Activated T-helper 17 cell treated with anti-CD3 and anti-CD28 coated beads, Interleukin-2, amount 50 U/mL, for 72 hours (primary cell): ENCODE measurements around the gene PRKAR2A. TPM values are rescaled to one million over a fixed set of nuclear protein-coding genes. Genes with fewer than 3 reads are reported as not detected.
"Not testable (repeated sequence)": the region's sequence is repeated elsewhere in the genome, so short reads cannot be mapped to it uniquely, and the experiment has no call there.

Experiments used
- ATAC-seq: fragments of 150-1000 bp; cut with Tn5 transposase; replicated peaks from 2 replicates; pipeline ENCODE4 v1.10.0; 2021; ENCODE audit warnings: mild to moderate bottlenecking, moderate library complexity
- H3K27ac Mint-ChIP-seq: one replicate; pipeline ENCODE4 v1.8.0; 2022; ENCODE audit warnings: mixed read lengths
- H3K27me3 Mint-ChIP-seq: one replicate; pipeline ENCODE4 v1.8.0; 2022; ENCODE audit warnings: mixed read lengths
- H3K36me3 Mint-ChIP-seq: one replicate; pipeline ENCODE4 v1.8.0; 2022; ENCODE audit warnings: low read depth, mild to moderate bottlenecking, mixed read lengths
- H3K4me1 Mint-ChIP-seq: one replicate; pipeline ENCODE4 v1.8.0; 2022; ENCODE audit warnings: mixed read lengths
- H3K4me3 Mint-ChIP-seq: one replicate; pipeline ENCODE4 v1.8.0; 2022; ENCODE audit warnings: mild to moderate bottlenecking, mixed read lengths
- H3K9me3 Mint-ChIP-seq: one replicate; pipeline ENCODE4 v1.8.0; 2022; ENCODE audit warnings: mixed read lengths
- total RNA-seq, 2 donors: library from RNA; stranded (reverse); gene quantifications; one replicate each; pipeline ENCODE4 v1.2.3, GENCODE V29; 2022

PRKAR2A gene
- total RNA-seq, 2 donors from 2014 or later, result 23.1 to 44.5 TPM

DNA sequence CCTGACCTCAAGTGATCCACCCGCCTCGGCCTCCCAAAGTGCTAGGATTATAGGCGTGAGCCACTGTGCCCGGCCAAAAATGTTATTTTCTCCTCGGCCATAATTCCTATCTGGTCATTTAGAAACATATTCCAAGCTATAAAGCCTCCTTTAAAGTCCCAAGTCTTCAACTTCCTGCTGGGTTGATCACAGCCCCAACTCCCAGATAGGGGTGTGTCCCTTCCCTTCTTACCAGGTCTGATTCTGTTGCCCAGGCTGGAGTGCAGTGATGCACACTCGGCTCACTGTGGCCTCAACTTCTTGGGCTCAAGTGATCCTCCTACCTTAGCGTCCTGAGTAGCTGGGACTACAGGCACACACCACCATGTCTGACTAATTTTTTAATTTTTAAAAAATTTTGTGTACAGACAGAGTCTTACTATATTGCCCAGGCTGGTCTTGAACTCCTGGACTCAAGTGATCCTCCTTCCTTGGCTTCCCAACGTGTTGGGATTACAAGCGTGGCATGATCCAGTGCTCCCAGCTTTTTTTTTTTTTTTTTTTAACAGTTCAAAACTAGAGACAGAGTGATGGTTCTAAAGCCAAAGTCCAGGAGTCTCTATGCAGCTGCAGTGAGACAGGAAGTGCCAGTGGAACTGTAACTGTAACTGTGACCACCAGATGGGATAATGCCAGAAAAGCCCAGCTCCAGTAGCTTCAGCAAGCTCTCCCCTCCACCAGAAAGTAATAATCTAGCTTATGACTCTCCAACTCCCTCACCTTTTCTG, 8.2 kb upstream of the PRKAR2A start:
- ATAC-seq, result no peak
- Mint-ChIP-seq H3K4me1 (no peaks in the 10 kb centered on the region), H3K36me3 (peaks cover 25% of the 10 kb centered on the region), H3K27me3 (no peaks in the 10 kb centered on the region), H3K27ac (peak overlapping the region; percentile 61), H3K9me3 (no peaks in the 10 kb centered on the region), H3K4me3 (no peak overlapping the region)

DNA sequence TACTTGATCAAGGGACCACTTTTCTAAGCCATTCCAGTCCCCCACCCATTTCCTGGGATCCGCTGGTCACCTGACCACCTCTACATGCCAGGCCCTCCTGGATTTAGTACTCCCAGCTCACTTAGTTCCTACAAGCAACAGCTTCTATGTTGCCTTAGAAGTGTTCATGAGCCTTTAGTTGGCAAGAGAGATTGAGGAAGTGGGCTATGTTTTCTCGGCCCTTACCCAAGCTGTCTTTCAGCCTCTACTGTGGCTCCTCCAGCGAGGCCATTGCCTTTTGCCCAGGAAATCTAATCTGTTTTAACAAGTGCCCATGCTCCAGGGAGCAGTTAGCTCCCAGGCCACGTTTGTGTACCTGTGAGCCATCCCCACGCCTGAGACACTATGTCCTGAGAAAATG, 4.5 kb upstream of the PRKAR2A start:
- H3K9me3 Mint-ChIP-seq, result no peaks in the 10 kb centered on the region
- H3K27me3 Mint-ChIP-seq, result no peaks in the 10 kb centered on the region
- H3K4me1 Mint-ChIP-seq, result peaks cover 5% of the 10 kb centered on the region
- peaks cover 6% of the 10 kb centered on the region for H3K36me3 Mint-ChIP-seq
- H3K4me3 Mint-ChIP-seq, result no peak overlapping the region
- H3K27ac Mint-ChIP-seq, result no peak overlapping the region
- ATAC-seq, result no peak

DNA sequence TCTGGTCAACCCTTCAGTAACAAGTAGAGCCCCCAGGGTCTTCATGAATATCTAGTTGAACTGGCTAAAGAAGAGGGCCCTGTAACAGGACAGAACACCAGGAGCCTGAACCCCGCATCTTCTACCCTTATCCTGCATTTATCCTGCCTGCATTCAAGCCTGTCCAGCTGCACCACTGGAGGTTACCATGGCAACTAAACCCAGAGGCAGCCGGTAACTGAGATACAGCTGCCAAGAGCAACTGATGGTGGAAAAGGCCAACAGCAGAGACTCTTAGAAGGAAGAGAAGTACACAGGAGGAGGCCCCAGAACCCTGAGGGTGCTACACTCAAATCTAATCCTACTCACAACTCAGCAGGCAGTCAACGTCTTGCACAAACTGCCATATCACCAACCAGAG, 3.7 kb upstream of the PRKAR2A start:
- no peak for ATAC-seq
- Mint-ChIP-seq H3K27me3 (no peaks in the 10 kb centered on the region), H3K9me3 (no peaks in the 10 kb centered on the region), H3K27ac (no peak overlapping the region), H3K36me3 (no peaks in the 10 kb centered on the region), H3K4me3 (no peak overlapping the region), H3K4me1 (peaks cover 5% of the 10 kb centered on the region)

DNA sequence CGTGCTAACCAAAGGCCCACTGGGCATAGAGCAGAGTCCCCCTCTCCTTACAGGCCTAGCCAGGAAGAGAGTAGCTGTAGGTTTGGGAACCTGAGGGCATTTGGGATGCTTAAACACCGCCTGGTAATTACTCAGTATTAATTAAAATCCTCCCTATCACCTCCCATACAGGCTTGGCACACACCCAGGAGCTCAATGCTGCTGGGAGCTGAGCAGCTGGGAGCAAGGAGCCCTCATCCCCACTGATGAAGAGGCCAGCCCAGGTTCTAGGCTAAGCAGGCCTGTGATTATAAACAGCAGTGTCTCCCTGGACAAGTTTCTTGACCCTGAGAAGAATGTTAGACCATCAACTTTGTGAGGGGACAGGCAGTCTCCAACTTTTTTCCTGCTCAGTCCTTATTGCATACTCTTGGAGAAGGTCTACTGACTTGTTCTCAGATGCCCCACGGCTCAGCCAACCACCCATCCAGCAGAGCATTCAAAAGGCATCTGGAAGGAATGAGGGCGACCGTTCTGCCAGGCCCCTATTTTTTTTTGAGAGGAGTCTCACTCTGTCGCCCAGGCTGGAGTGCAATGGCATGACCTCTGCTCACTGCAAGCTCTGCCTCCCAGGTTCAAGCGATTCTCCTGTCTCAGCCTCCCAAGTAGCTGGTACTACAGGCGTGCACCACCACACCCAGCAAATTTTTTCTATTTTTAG, 1.3 kb upstream of the PRKAR2A start:
- Mint-ChIP-seq H3K36me3 (peaks cover 6% of the 10 kb centered on the region), H3K27me3 (no peaks in the 10 kb centered on the region), H3K4me3 (peak overlapping the region; percentile 97), H3K9me3 (no peaks in the 10 kb centered on the region), H3K27ac (peak overlapping the region; percentile 99), H3K4me1 (peaks cover 11% of the 10 kb centered on the region)
- ATAC-seq, result no peak

DNA sequence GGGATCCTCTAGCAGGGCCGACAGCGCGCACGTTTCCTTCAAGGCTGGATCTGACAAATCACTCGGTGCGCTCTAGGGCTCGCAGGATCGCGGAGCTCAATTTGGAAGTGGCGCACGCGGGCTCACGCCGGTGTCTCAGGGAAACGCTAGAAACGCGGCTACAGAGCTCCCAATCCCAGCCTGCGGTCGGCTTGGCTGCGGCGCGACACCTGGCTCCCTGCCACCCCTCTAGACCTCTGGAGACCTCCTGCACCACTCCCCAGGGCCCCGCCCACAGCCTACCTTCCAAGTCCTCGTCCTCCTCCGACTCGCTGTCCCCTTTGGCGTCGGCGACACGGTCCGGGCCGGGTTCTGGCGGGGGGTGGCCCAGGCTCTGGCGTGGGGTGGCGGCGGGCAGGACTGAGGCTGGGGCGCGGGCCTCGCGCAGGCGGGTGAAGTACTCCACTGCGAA, 596 bp downstream of the PRKAR2A start:
- H3K36me3 Mint-ChIP-seq, result peaks cover 6% of the 10 kb centered on the region
- H3K4me1 Mint-ChIP-seq, result peaks cover 11% of the 10 kb centered on the region
- H3K9me3 Mint-ChIP-seq, result no peaks in the 10 kb centered on the region
- H3K27me3 Mint-ChIP-seq, result no peaks in the 10 kb centered on the region
- peak; percentile 57 for ATAC-seq
- peak overlapping the region; percentile 97 for H3K4me3 Mint-ChIP-seq
- peak overlapping the region; percentile 76 for H3K27ac Mint-ChIP-seq

DNA sequence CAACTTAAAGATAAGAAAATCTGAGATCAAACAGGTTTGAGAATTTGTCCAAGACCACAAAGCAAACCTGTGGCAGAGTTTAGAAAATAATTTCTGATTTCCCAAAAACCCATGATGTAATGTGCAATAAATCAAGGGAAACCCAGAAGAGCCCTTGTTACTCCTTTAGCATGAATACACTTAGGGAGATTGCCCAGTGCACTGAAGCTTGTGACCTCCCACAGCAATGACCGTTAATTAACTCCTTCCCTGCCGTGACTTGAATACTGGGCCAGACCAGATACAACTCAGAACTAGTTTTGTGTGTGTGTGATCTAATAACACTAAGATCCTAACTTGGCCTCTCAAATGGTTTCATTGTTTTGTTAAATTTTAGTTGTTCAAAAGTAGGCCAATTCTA, 2.5 kb downstream of the PRKAR2A start:
- H3K4me1 Mint-ChIP-seq, result peaks cover 11% of the 10 kb centered on the region
- H3K36me3 Mint-ChIP-seq, result peaks cover 6% of the 10 kb centered on the region
- no peak overlapping the region for H3K27ac Mint-ChIP-seq
- no peaks in the 10 kb centered on the region for H3K27me3 Mint-ChIP-seq
- H3K9me3 Mint-ChIP-seq, result no peaks in the 10 kb centered on the region
- H3K4me3 Mint-ChIP-seq, result peak overlapping the region; percentile 97
- ATAC-seq, result no peak

DNA sequence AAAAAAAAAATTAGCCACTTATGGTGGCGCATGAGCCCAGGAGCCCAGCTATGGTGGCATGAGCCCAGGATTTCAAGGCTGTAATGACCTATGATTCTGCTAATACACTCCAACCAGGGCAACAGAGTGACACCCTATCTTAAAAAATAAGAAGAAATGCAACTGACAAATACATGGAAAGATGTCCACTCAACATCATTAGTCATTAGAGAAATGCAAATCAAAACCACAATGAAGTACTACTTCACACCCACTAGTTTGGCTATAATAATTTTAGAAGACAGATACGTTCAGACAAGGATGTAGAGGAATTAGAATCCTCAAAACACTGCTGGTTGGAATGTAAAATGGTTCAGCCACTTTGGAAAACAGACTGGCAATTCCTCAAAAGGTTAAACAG, 10.5 kb downstream of the PRKAR2A start:
- H3K27ac Mint-ChIP-seq, result no peak overlapping the region

DNA sequence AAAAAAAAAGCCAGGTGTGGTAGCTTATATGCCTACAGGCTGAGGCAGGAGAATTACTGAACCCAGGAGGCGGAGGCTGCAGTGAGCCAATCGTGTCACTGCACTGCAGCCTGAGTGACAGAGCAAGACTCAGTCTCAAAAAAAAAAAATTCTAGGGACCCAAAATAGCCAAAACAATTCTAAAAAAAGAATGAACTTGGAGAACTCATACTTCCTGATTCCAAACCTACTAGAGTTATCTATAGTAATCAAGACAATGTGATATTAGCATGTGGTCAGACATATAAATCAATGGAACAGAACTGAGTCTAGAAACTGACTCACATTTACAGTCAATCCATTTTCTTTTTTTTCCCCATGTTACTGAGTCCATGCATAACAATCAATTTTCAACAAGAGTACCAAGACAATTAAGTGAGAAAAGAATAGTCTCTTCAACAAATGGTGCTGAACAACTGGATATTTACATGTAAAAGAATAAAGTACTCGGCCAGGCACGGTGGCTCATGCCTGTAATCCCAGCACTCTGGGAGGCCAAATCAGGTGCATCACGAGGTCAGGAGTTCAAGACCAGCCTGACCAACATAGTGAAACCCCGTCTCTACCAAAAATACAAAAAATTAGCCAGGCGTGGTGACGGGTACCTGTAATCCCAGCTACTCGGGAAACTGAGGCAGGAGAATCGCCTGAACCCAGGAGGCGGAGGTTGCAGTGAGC, 11.9 kb downstream of the PRKAR2A start:
- H3K4me3 Mint-ChIP-seq, result no peak overlapping the region
- H3K27ac Mint-ChIP-seq, result no peak overlapping the region
- ATAC-seq, result no peak
- H3K27me3 Mint-ChIP-seq, result no peaks in the 10 kb centered on the region
- H3K9me3 Mint-ChIP-seq, result no peaks in the 10 kb centered on the region
- peaks cover 23% of the 10 kb centered on the region for H3K36me3 Mint-ChIP-seq
- H3K4me1 Mint-ChIP-seq, result peaks cover 13% of the 10 kb centered on the region

More for the DNA sequence above, 10.5 kb downstream of the PRKAR2A start:
- Mint-ChIP-seq H3K4me1 (peaks cover 13% of the 10 kb centered on the region), H3K4me3 (no peak overlapping the region), H3K36me3 (peaks cover 23% of the 10 kb centered on the region), H3K27me3 (no peaks in the 10 kb centered on the region), H3K9me3 (no peaks in the 10 kb centered on the region)
- peak; percentile 72 for ATAC-seq

DNA sequence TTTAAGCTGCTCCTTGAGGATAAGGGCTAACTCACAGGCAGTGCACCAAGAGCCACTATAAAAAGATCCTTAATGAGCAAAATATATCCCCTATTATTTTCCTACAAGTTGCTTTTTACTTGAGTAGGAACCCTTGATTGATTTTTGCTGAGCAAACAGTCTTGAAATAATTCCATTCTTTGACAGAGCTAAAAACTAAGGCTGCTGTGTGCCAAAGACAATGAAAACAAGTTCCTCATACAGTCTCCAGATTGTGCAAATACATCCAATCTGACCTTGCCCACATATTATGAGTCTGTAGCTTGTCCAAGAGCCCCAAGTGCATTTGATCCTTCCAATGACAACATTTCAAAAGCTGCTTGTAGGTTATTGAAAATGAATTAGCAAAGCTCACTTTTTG, 15.0 kb downstream of the PRKAR2A start:
- no peaks in the 10 kb centered on the region for H3K27me3 Mint-ChIP-seq
- no peaks in the 10 kb centered on the region for H3K9me3 Mint-ChIP-seq
- no peak overlapping the region for H3K4me3 Mint-ChIP-seq
- peaks cover 16% of the 10 kb centered on the region for H3K36me3 Mint-ChIP-seq
- H3K4me1 Mint-ChIP-seq, result peaks cover 6% of the 10 kb centered on the region
- H3K27ac Mint-ChIP-seq, result no peak overlapping the region
- no peak for ATAC-seq

DNA sequence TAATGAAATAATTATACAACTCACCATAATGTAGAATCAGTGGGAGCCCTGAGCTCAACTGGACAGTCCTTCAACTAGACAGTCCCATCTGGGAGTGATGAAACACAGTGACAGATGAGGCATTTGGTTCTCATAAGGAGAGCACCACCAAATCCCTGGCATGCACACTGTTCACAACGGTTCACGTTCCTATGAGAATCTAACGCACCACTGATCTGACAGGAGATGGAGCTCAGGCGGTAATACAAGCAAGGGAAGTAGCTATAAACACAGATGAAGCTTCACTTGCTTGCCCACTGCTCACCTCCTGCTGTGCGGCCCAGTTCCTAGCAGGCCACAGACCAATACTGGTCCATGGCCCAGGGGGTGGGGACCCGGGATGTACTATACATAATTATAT, 17.0 kb downstream of the PRKAR2A start:
- Mint-ChIP-seq H3K9me3 (no peaks in the 10 kb centered on the region), H3K27me3 (no peaks in the 10 kb centered on the region), H3K4me3 (no peak overlapping the region), H3K36me3 (peaks cover 9% of the 10 kb centered on the region), H3K27ac (no peak overlapping the region), H3K4me1 (no peaks in the 10 kb centered on the region)
- no peak for ATAC-seq

DNA sequence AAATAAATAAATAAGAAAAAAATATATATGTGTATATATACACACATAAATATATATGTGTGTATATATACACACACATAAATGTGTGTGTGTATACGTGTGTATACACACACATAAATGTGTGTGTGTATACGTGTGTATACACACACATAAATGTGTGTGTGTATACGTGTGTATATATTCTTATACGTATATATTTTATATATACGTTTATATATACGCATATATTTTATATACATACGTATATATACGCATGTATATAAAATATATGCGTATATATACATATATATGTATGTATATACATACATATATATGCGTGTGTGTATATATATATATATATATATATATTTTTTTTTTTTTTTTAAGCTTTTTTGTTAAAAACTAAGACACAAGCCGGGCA, 18.1 kb downstream of the PRKAR2A start:
- not testable (repeated sequence) for ATAC-seq, H3K27ac Mint-ChIP-seq, H3K27me3 Mint-ChIP-seq, H3K9me3 Mint-ChIP-seq, H3K4me3 Mint-ChIP-seq, H3K36me3 Mint-ChIP-seq, H3K4me1 Mint-ChIP-seq

DNA sequence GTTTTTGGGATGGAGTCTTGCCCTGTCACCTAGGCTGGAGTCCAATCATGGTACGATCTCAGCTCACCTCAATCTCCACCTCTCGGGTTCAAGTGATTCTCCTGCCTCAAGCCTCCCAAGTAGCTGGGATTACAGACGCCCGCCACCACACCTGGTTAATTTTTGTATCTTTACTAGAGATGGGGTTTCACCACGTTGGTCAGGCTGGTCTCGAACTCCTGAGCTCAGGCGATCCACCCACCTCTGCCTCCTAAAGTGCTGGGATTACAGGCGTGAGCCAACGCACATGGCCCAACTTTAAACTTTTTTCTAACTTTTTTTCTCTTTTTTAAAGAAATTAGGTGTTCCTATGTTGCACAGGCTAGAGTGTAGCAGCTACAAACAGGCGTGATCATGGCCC, 19.8 kb downstream of the PRKAR2A start:
- H3K9me3 Mint-ChIP-seq, H3K4me3 Mint-ChIP-seq, H3K27ac Mint-ChIP-seq, H3K27me3 Mint-ChIP-seq, H3K36me3 Mint-ChIP-seq, ATAC-seq, H3K4me1 Mint-ChIP-seq: not testable (repeated sequence)

DNA sequence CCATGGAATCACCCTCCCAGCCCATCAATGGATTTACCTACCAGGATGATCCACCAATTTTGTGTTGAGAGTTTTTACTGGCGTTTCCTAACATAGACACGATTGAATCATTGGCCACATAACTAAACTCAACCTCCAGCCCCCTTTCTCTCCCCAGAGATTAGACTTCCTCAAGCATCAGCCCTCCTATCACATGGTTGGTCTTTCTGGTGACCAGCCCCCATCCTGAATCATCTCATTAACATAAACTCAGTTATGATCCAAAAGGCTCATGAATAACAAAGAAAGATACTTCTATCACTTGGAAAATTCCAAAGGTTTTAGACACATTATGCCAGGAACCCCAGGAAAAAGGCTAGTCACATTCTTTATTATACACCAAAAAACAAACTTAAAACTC, 21.2 kb downstream of the PRKAR2A start:
- Mint-ChIP-seq H3K27me3 (no peaks in the 10 kb centered on the region), H3K36me3 (peaks cover 5% of the 10 kb centered on the region), H3K27ac (no peak overlapping the region), H3K4me1 (no peaks in the 10 kb centered on the region), H3K9me3 (no peaks in the 10 kb centered on the region), H3K4me3 (no peak overlapping the region)
- no peak for ATAC-seq

DNA sequence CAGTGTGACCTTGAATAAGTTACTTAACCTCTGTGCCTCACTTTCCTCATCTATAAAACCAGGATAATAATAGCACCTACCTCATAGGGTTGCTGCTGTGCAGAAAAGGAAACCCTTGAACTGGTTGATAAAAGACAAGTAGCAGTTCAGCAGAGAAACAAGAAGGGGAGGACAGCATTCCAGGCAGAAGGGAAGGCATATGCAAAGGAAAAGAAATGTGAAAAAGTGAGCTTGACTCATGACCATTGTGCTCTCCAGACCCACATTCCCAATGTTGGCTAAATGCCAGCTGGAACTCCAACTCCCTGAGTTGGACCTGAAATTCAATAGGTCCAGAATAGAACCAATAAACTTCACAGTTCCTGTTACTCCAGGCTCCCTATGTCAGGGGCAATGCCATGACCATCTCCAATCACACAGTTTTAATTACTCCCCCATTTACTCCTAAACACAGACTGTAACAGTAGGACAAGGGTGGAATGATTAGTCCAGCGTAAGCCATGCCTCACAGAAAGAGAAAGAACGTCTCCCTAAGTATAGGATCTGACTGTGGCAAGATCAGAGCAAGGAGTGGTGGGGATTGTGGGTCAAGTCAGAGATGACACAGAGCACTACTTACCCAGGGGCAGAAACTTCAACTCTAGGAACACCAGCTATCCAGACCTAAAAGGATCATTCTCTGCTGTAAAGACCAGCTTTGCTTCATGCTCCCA, 26.9 kb downstream of the PRKAR2A start:
- Mint-ChIP-seq H3K4me1 (peaks cover 8% of the 10 kb centered on the region), H3K27me3 (no peaks in the 10 kb centered on the region), H3K4me3 (no peak overlapping the region), H3K27ac (no peak overlapping the region), H3K36me3 (peaks cover 5% of the 10 kb centered on the region), H3K9me3 (no peaks in the 10 kb centered on the region)
- no peak for ATAC-seq
